ENCODE measurements around the gene SOCS3. TPM values are rescaled to one million over a fixed set of nuclear protein-coding genes. Genes with fewer than 3 reads are reported as not detected.

Gene SOCS3
- total RNA-seq, 1 donor from 2014 or later = 11.1 TPM

- ATAC-seq = peak; percentile 1
- intact Hi-C loops (cut with micrococcal nuclease) = no loop called here
- peak; percentile 71 for DNase-seq
Measured at GRCh38 chr17:78357177-78357586, 2.7 kb downstream of the SOCS3 start.

GRCh38 chr17:78356101-78356713 lies 3.7 kb downstream of the SOCS3 start:
- ATAC-seq = no peak
- intact Hi-C loops (cut with micrococcal nuclease) = no loop called here
- no peak for DNase-seq

GRCh38 chr17:78355701-78356100 lies 4.2 kb downstream of the SOCS3 start:
- DNase-seq = no peak
- intact Hi-C loops (cut with micrococcal nuclease) = no loop called here
- no peak for ATAC-seq

GRCh38 chr17:78355045-78355641 lies 4.7 kb downstream of the SOCS3 start:
- no peak for DNase-seq
- intact Hi-C loops (cut with micrococcal nuclease) = no loop called here
- no peak for ATAC-seq

GRCh38 chr17:78353834-78354233 lies 6.0 kb downstream of the SOCS3 start:
- intact Hi-C loops (cut with micrococcal nuclease) = no loop called here
- ATAC-seq (no peak), DNase-seq (no peak)

DNA sequence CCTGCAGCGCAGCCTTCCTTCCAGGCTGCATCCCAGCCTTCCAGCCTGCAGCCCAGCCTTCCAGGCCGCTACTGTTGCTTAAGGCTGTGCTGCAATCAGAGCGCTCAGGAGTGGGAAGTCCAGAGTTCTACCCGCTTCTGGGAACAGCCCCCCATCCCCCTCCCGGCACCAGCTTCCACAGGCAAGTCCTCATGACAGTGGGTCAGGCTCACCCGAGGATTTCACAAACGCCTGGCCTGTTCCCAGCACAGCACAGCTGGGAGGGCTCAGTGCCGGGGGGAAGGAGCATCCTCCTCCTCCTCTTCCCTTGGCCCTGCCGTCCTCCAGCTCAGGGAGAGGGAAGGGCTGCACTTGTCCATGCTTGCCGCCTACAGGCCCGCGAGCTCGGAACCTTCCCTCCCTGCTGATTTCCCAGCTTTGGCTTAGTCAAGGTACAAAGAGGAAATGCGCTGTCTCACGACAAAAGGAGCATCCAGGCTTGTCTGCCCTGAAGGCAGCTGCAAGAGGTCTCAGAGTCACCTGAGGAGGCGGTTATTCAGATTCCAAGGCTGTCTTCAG lies 8.3 kb downstream of the SOCS3 start:
- intact Hi-C loops (cut with micrococcal nuclease) = no loop called here
- DNase-seq = peak; percentile 96
- ATAC-seq = peak; percentile 78

- DNase-seq (no peak), ATAC-seq (no peak)
- intact Hi-C loops (cut with micrococcal nuclease) = no loop called here
Measured at GRCh38 chr17:78349891-78350642, 9.8 kb downstream of the SOCS3 start.

DNA sequence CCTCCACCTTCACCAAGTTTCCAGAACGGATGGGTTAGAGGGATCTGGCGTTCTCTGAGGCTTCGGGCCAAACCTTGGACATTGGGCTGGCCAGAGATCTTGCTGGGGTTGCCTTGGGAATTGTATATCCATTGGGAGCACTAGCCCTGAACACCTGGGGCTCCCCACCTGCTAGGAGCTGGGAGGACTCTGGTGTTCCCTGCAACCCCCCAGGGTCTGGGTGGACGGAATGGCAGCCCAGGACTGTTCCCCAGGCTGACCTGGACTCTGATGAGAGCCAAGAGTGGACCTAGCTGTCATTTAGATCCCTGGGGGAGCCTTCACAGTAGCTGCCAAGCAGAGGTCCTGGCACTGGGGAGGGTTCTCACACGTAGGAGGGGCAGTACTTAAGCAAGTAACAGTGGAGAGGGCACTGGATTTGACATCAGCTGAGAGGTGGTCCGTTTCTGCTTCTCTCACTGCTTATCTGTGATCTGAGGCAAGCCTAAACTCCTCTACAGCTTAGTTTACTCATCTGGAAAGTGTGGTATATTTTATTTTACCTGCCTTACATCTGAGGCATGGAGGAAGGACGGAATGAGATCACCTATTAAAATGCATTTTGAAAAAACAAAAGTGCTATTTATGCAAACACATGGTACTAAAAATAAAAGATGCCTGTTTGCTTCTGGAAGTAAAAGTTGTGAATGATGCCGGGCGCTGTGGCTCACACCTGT lies 11.7 kb downstream of the SOCS3 start:
- intact Hi-C loops (cut with micrococcal nuclease) = no loop called here
- ATAC-seq (no peak), DNase-seq (no peak)

- DNase-seq (no peak), ATAC-seq (no peak)
- intact Hi-C loops (cut with micrococcal nuclease) = no loop called here
Measured at GRCh38 chr17:78347453-78347852, 12.4 kb downstream of the SOCS3 start.

DNA sequence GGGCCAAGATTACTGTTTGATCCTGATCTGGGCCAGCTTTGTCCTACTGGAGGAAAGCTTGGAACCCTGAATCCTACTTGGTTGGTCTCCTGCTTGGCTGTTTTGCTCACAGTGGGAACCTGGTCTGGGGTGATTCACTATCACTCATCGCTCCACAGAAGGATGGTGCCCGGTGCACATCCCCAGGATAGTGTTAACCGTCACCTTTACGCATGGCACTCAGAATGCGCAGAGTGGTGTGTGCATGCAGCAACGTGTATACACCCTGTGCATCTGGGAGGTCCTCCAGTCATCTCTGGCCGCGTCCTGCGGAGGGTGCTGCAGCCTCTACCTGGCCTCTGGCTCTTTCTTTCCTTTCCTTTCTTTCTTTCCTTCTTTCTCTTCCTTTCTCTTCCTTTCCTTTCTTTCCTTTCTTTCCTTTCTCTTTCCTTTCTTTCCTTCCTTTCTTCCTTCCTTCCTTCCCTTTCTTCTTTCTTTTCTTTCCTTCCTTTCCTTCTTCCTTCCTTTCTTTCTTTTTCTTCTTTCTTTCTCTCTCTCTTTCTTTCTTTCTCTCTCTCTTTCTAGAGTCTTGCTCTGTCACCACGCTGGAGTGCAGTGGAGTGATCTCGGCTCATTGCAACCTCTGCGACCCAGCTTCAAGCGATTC lies 13.1 kb downstream of the SOCS3 start:
- DNase-seq (no peak), ATAC-seq (no peak)
- intact Hi-C loops (cut with micrococcal nuclease) = no loop called here

DNA sequence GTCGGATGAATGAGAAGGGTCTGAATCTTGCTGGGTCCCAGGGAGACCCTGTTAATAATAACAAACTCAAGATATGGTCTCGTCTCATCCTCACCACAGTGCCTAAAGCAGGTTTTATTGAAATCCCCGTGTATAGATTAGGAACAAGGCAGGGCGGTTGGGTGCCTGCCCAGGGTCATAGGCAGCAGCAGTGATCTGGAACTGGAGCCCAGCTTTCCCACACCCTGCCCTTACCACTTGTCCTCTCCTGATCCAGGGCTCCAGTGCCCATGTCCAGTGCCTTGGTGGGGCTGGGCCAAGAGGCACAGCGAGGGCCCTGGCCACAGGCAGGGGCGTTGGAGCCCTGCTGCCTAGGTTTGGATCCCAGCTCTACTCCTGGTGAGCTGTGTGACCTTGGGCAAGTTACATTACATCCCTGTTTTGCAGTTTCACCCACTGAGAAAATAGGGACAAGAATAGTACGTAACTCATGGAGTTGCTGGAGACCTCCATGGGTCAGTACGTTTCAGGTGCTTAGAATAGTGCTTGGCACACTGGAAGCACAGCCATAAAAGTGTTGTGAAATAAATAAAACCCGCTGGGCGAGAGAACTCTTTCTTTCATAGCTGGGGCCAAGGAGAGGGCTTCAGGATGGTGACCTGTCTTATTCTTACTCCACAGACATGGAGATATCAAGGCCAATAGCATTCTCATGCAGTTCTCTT lies 13.9 kb downstream of the SOCS3 start:
- no peak for DNase-seq
- ATAC-seq = no peak
- intact Hi-C loops (cut with micrococcal nuclease) = no loop called here

- intact Hi-C loops (cut with micrococcal nuclease) = no loop called here
- DNase-seq = no peak
- ATAC-seq = no peak
Measured at GRCh38 chr17:78345172-78345571, 14.7 kb downstream of the SOCS3 start.

GRCh38 chr17:78344666-78345065 lies 15.2 kb downstream of the SOCS3 start:
- intact Hi-C loops (cut with micrococcal nuclease) = no loop called here
- no peak for ATAC-seq
- DNase-seq = no peak

DNA sequence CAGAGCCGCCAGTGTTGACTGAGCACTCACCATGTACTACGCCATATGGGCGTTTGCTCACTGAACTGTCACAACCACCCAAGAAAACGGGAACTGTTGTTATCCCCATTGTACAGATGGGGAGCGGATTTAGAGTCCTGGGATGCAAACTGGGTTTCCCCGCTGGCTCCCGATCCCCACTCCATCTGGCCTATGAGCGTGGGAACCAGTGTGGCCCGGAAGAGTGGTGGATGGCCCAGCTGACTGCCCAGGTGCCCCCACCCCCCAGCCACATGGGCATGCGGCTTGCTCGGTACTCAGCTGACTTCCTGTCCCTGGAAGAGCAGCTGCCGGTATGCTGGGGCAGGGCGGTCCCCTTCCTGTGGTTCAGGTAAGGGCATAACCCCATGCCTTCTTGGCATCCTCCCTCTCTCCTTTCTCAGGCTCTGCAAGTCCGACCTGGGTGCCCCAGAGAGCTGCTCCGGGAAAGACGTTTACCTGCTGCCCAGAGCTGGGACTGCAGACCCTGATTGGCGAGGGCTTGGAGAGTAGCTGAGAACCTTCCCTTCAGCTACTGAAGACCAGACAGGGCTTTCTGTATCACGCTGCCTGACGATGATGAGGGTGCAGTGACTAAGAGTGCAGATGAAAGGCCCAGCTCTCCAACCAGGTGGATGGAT lies 16.2 kb downstream of the SOCS3 start:
- DNase-seq = peak; percentile 58

DNA sequence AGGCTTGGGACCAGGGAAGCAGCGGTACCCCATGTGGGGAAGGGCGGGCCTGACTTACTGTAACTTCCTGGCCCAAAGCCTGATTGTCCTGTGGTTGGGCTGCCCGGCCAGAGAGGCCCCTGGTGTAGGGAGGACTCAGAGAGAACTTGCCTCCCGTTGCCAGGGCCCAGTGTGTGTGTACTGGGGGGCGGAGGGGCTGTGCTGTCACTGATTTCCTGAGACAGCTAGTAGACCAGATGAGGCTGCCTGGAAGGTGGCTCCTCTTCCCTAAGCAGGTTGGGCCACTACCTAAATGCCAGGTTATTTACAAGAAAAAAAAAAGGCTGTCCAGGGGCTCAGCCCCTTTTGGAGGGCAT lies 16.7 kb downstream of the SOCS3 start:
- intact Hi-C loops (cut with micrococcal nuclease) = no loop called here
- ATAC-seq = peak; percentile 64
- peak; percentile 85 for DNase-seq

More for the DNA sequence above, 16.2 kb downstream of the SOCS3 start:
- intact Hi-C loops (cut with micrococcal nuclease) = no loop called here
- no peak for ATAC-seq

GRCh38 chr17:78342449-78343186 lies 17.3 kb downstream of the SOCS3 start:
- DNase-seq (peak; percentile 75), ATAC-seq (peak; percentile 62)
- intact Hi-C loops (cut with micrococcal nuclease) = no loop called here
